Measurements from ENCODE around the gene ANLN. TPM values are rescaled to one million over a fixed set of nuclear protein-coding genes. Genes with fewer than 3 reads are reported as not detected.

ANLN gene
- total and polyA plus RNA-seq, 2 donors (not counting 3 experiments of a cell fraction or from before 2014, with no cell fraction given) = 28.5 to 119 TPM

- Histone ChIP-seq H3K9me1 (replicated peaks; ENCODE audit: control insufficient read depth, extremely low read depth, insufficient read depth, low read length) (no peaks in the 10 kb centered on the region), H3K9me3 (replicated peaks; ENCODE audit: control insufficient read depth, insufficient read depth, low read length) (no peaks in the 10 kb centered on the region), H3K79me2 (ENCODE audit: control insufficient read depth, insufficient read depth, low read length) (no peaks in the 10 kb centered on the region), H4K20me1 (replicated peaks; ENCODE audit: control insufficient read depth, extremely low read depth, insufficient read depth, low read length) (no peaks in the 10 kb centered on the region), H3K4me2 (ENCODE audit: insufficient read depth, low read length) (no peak overlapping the region), H3K36me3 (ENCODE audit: control insufficient read depth in 2 of 2, extremely low read depth in 1 of 2, insufficient read depth in 2 of 2, low read length in 2 of 2) (no peaks in the 10 kb centered on the region), H3K9ac (replicated peaks; ENCODE audit: extremely low read depth, insufficient read depth, low read length) (no peak overlapping the region), H3K4me1 (ENCODE audit: control insufficient read depth, extremely low read depth, insufficient read depth, low read length) (peaks cover 10% of the 10 kb centered on the region), H3K27me3 (ENCODE audit: control insufficient read depth in 2 of 2, insufficient read depth in 2 of 2, low read length in 2 of 2) (no peaks in the 10 kb centered on the region), H3K4me3 (replicated peaks in 1 of 3; ENCODE audit: insufficient read depth in 1 of 3, low read depth in 1 of 3, low read length in 3 of 3) (no peak overlapping the region), H3K27ac (ENCODE audit: insufficient read depth, low read depth, low read length) (no peak overlapping the region), H2AFZ (ENCODE audit: low read depth, low read length) (no peak overlapping the region)
- no peak for TF ChIP-seq EZH2 (IDR thresholded peaks at IDR 0.05; ENCODE audit: borderline replicate concordance, low read depth, low read length, severe bottlenecking)
- no peak for TF ChIP-seq GATA2 (IDR thresholded peaks at IDR 0.05; ENCODE audit: insufficient read depth, insufficient read length, low read depth, low read length)
- TF ChIP-seq CTCF (IDR thresholded peaks at IDR 0.05; ENCODE audit: extremely low read depth in 1 of 2, insufficient read depth in 1 of 2, low read depth in 1 of 2, low read length in 2 of 2) = no peak
- TF ChIP-seq JUN (IDR thresholded peaks at IDR 0.05; ENCODE audit: borderline replicate concordance, insufficient read depth, insufficient read length, low read depth) = no peak
- no peak for TF ChIP-seq FOS (IDR thresholded peaks at IDR 0.05; ENCODE audit: borderline replicate concordance, insufficient read depth, low read length)
- no peak for TF ChIP-seq POLR2AphosphoS5 (IDR thresholded peaks at IDR 0.05; ENCODE audit: insufficient read depth, low read depth, low read length)
- dilution Hi-C loops (cut with MboI; ENCODE audit: extremely low pct_ligation_motif_present, low sequenced_read_pairs) = no loop called here
- intact Hi-C loops (cut with micrococcal nuclease) = no loop called here
- ChIA-PET CTCF (no interaction called here), POLR2A (no interaction called here)
- FAIRE-seq (no peak), DNase-seq (ENCODE audit: low read depth, low spot score) (no peak)
- no TSS peak for BruUV-seq (replicated peaks)
Observed at GRCh38 chr7:36346260-36346831, 43.3 kb upstream of the ANLN start.

Measured in endothelial cell of umbilical vein (primary cell).